ENCODE measurements around the gene SS18. TPM values are rescaled to one million over a fixed set of nuclear protein-coding genes. Genes with fewer than 3 reads are reported as not detected.
A peak's percentile ranks its signal among the peaks of the same experiment; 100 is the strongest.
"Not testable (repeated sequence)": the region's sequence is repeated elsewhere in the genome, so short reads cannot be mapped to it uniquely, and the experiment has no call there.

The SS18 gene
- total and polyA plus RNA-seq, 2 donors (not counting 1 experiment from before 2014, with no cell fraction given), result 62.4 to 114 TPM

GRCh38 chr18:26133652-26134051, 43.2 kb upstream of the SS18 start, which contains the start of gene PSMA8:
PSMA8 (plus strand) TSS chr18:26133869; CDS start chr18:26133966, 97 bp downstream.
- Histone ChIP-seq H3K4me2 (replicated peaks; ENCODE audit: low read depth, low read length, poor library complexity, severe bottlenecking) (peak within 1 kb of the TSS; percentile 46), H3K79me2 (ENCODE audit: control insufficient read depth, insufficient read depth, low read length) (no peaks in the 10 kb centered on the region), H2AFZ (ENCODE audit: insufficient read depth, low read depth, low read length, poor library complexity, severe bottlenecking) (peak within 1 kb of the TSS; percentile 64), H3K9ac (ENCODE audit: low read length) (peak within 1 kb of the TSS; percentile 56), H3K27ac (ENCODE audit: low read length in 2 of 2) (peak within 1 kb of the TSS; percentile 40 to 57), H4K20me1 (ENCODE audit: control insufficient read depth, insufficient read depth, low read length, poor library complexity, severe bottlenecking) (no peaks in the 10 kb centered on the region), H3K4me3 (ENCODE audit: control extremely low read depth in 1 of 5, extremely low read depth in 1 of 5, insufficient read depth in 1 of 5, low read depth in 2 of 5, low read length in 4 of 5) (peak within 1 kb of the TSS in 4 of 5 experiments; percentile 14 to 51 (median 42)), H3K27me3 (replicated peaks in 1 of 4; ENCODE audit: control extremely low read depth in 1 of 4, control insufficient read depth in 3 of 4, insufficient read depth in 4 of 4, low read length in 3 of 4) (no peaks in the 10 kb centered on the region), H3K4me1 (ENCODE audit: control insufficient read depth in 2 of 2, insufficient read depth in 2 of 2, low read length in 2 of 2) (no peaks in the 10 kb centered on the region), H3K9me3 (ENCODE audit: control extremely low read depth in 1 of 3, control insufficient read depth in 2 of 3, insufficient read depth in 1 of 3, low read length in 2 of 3) (peaks cover 0 to 6% (median 0%) of the 10 kb centered on the region in 3 donors), H3K36me3 (replicated peaks in 1 of 2; ENCODE audit: control extremely low read depth in 1 of 2, control insufficient read depth in 1 of 2, extremely low read depth in 1 of 2, insufficient read depth in 2 of 2, low read length in 1 of 2) (no peaks in the 10 kb centered on the region)
- WGBS (ENCODE audit: insufficient coverage), result 78% methylated on average over 31 of the region's 31 CpGs
- DNase-seq (peak; percentile 64), ATAC-seq (ENCODE audit: low read depth) (peak; percentile 74)
- H3K27ac Mint-ChIP-seq, result peak within 1 kb of the TSS; percentile 76
- H3K27me3 Mint-ChIP-seq, result no peaks in the 10 kb centered on the region
- H3K9me3 Mint-ChIP-seq (ENCODE audit: insufficient read depth), result no peaks in the 10 kb centered on the region
- H3K4me1 Mint-ChIP-seq, result peaks cover 13% of the 10 kb centered on the region
- peak within 1 kb of the TSS; percentile 83 for H3K4me3 Mint-ChIP-seq
- POLR2A ChIA-PET, result interaction anchor here (1.1 kb wide), 1 partner anchor 8 kb away, joined by 5 read pairs; no protein-coding TSS in a partner anchor
- TF ChIP-seq, protein P1, sequence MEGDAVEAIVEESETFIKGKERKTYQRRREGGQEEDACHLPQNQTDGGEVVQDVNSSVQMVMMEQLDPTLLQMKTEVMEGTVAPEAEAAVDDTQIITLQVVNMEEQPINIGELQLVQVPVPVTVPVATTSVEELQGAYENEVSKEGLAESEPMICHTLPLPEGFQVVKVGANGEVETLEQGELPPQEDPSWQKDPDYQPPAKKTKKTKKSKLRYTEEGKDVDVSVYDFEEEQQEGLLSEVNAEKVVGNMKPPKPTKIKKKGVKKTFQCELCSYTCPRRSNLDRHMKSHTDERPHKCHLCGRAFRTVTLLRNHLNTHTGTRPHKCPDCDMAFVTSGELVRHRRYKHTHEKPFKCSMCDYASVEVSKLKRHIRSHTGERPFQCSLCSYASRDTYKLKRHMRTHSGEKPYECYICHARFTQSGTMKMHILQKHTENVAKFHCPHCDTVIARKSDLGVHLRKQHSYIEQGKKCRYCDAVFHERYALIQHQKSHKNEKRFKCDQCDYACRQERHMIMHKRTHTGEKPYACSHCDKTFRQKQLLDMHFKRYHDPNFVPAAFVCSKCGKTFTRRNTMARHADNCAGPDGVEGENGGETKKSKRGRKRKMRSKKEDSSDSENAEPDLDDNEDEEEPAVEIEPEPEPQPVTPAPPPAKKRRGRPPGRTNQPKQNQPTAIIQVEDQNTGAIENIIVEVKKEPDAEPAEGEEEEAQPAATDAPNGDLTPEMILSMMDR (IDR thresholded peaks at IDR 0.05), result no peak
- TF ChIP-seq EZH2 (IDR thresholded peaks at IDR 0.05; ENCODE audit: borderline replicate concordance, insufficient read depth, low read depth, low read length, poor library complexity, severe bottlenecking), result no peak
- CTCF ChIA-PET, result no interaction called here
- intact Hi-C loops (cut with micrococcal nuclease), result loop anchor here (5.0 kb wide), 1 partner anchor 41 kb away; the partner anchor contains the start of gene SS18

DNA sequence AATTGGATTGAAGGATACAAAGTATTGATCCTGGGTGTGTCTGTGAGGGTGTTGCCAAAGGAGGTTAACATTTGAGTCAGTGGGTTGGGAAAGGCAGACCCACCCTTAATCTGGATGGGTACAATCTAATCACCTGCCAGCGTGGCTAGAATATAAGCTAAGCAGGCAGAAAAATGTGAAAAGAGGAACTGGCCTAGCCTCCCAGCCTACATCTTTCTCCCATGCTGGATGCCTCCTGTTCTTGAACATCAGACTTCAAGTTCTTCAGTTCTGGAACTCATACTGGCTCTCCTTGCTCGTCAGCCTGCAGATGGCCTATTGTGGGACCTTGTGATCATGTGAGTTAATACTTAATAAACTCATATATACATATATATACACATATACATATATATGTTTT, 37.8 kb upstream of the SS18 start:
- POLR2A ChIA-PET; H3K4me2 ChIP-seq (replicated peaks; ENCODE audit: low read depth, low read length, poor library complexity, severe bottlenecking); CTCF ChIA-PET; H3K4me1 ChIP-seq (ENCODE audit: control insufficient read depth in 2 of 2, insufficient read depth in 2 of 2, low read length in 2 of 2); H3K9me3 Mint-ChIP-seq (ENCODE audit: insufficient read depth); DNase-seq; H3K27ac ChIP-seq (ENCODE audit: low read length in 2 of 2); H3K9ac ChIP-seq (ENCODE audit: low read length); H3K27ac Mint-ChIP-seq; intact Hi-C loops (cut with micrococcal nuclease); H3K27me3 ChIP-seq (replicated peaks in 1 of 4; ENCODE audit: control extremely low read depth in 1 of 4, control insufficient read depth in 3 of 4, insufficient read depth in 4 of 4, low read length in 3 of 4); ATAC-seq (ENCODE audit: low read depth); H3K27me3 Mint-ChIP-seq; H3K9me3 ChIP-seq (ENCODE audit: control extremely low read depth in 1 of 3, control insufficient read depth in 2 of 3, insufficient read depth in 1 of 3, low read length in 2 of 3); H3K4me3 ChIP-seq (ENCODE audit: control extremely low read depth in 1 of 5, extremely low read depth in 1 of 5, insufficient read depth in 1 of 5, low read depth in 2 of 5, low read length in 4 of 5); H3K36me3 ChIP-seq (replicated peaks in 1 of 2; ENCODE audit: control extremely low read depth in 1 of 2, control insufficient read depth in 1 of 2, extremely low read depth in 1 of 2, insufficient read depth in 2 of 2, low read length in 1 of 2); H3K4me3 Mint-ChIP-seq; H3K79me2 ChIP-seq (ENCODE audit: control insufficient read depth, insufficient read depth, low read length); H4K20me1 ChIP-seq (ENCODE audit: control insufficient read depth, insufficient read depth, low read length, poor library complexity, severe bottlenecking); H3K4me1 Mint-ChIP-seq: not testable (repeated sequence)
- peak overlapping the region; percentile 19 for H2AFZ ChIP-seq (ENCODE audit: insufficient read depth, low read depth, low read length, poor library complexity, severe bottlenecking)
- WGBS (ENCODE audit: insufficient coverage), result 67% methylated on average over 1 of the region's 2 CpGs

Measured in B cell (primary cell).